Posterior vena cava (tissue), 2 donors: ENCODE results near the gene GPSM3. TPM values are rescaled to one million over a fixed set of nuclear protein-coding genes. Genes with fewer than 3 reads are reported as not detected.

Source experiments
- DNase-seq: peaks from one replicate; pipeline ENCODE4 v3.0.0-alpha.2; 2020; ENCODE audit warnings: low spot score
- intact Hi-C, 2 donors: fragments of 100-400 bp; cut with DNase I; formaldehyde crosslinking; loops; one replicate each; pipeline versions ENCODE4 v1.14.1 to v1.14.2; 2022 to 2023
- total RNA-seq, 2 donors: library from RNA; stranded (reverse); fragmentation: NEBNext Ultra II Directional; extraction: Animal tissue kit (Norgen Biotek cat#: 25700); gene quantifications; one replicate each; pipeline ENCODE4 v1.2.1, GENCODE V29; 2021
- donor health status: DM: yes; HTN: yes; CAD: no.
- donor health status: DM: yes; HTN: yes; CAD: no.

Gene GPSM3
- total RNA-seq, 2 donors from 2014 or later = 15.4 to 22.1 TPM

- no peak for DNase-seq
- intact Hi-C loops = no loop called here
Observed at GRCh38 chr6:32204268-32204715, 11.8 kb upstream of the GPSM3 start.

GRCh38 chr6:32203426-32204267, 11.2 kb upstream of the GPSM3 start:
- peak; percentile 65 for DNase-seq
- intact Hi-C loops = no loop called here

GRCh38 chr6:32202186-32202585, 9.7 kb upstream of the GPSM3 start:
- DNase-seq = peak; percentile 78
- intact Hi-C loops = no loop called here

DNA sequence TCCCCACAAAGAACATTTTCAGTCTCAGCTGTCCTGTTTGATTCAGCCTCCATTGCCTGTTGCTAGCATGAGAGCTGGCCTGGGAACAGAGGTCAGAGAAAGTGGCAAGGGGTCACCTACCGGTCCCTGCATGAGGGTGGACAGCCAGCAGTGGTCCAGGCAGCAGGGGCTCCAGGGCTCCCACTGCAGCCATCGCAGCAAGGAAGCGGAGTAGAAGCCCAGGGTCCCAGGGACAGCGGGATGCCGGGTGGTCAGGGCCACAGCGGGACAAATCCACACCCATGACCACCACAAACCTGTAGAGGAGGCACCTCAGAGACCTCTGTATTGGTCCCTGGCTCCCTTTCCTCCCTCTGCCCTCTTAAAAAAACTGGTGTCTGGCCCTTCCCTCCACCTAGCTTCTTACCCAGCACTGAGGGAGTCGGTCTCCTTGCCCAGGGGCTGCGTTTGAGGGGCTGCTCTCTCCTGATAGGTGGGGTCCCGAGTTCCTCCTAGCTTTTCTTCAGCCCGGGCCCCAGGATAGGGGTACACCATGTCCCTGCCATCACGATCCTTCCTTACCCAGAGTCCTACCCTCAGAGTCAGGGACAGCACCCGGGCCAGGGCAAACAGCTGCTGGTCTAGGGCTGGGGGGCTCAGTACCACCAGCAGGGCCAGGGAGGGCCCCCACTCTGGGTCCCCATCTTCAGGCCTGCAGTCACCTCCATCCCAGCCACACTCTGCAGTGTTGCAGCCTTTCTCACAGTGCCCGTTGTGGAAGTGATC, 8.4 kb upstream of the GPSM3 start:
- intact Hi-C loops = no loop called here
- peak; percentile 61 for DNase-seq

DNA sequence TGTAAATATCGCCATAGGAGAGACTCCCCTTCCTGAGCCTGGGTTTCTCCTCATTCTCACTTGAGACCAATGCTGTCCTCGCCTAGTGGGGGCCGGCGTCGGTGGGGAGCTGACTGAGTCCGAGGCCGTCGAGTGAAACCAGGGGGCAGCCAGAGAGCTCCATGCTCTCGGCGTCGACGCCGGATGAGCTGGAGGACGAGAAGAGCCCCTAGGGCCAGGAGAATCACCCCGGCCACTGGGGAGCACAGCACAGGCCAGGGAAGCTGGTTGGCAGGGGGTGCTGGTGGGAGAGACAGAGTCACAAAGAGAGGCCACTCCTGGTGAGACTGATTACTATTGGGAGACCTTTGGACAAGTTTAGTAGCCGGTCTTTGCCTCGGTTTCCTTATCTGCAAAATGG, 6.4 kb upstream of the GPSM3 start:
- DNase-seq = peak; percentile 68
- intact Hi-C loops = no loop called here

- peak; percentile 41 for DNase-seq
- intact Hi-C loops = no loop called here
Observed at GRCh38 chr6:32198345-32198696, 5.9 kb upstream of the GPSM3 start.

- DNase-seq = peak; percentile 86
- intact Hi-C loops = no loop called here
Observed at GRCh38 chr6:32196682-32197616, 4.5 kb upstream of the GPSM3 start.

DNA sequence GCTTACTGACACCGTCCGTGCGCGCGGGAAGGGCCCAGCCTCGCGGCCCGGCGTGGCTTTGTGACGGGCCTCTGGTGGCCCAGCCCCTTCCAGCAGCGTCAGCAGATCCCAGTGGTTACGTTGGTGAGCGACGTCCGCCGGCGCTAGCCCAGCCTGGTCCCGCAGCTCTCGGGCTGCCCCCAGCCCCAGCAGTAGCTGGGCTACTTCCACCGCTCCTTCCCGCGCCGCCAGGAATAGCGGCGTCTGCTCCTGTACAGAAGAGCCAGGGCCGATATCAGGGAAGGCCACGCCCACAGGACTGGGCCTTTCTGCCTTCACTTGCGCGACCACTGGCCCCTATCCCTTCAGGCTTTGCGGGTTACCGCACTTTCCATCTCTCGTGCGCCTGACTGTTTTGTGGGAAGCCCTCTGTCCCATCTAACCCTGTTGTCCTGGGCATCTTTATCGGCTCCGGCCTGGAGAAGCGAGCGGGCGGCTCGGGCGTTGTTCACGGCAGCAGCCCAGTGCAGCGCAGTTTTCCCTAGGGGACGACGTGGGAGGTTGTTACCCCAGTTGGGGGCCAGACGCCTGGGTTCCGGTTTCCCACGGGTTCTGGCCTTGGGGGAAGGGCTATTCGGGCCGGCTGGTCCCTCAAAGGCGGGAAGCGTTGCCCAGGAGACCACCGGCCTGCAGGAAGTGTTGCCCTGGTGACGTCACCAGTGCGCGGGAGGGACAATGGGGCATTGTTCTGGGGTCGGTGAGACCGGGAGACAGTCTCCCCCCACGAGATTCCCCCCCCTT, 3.6 kb upstream of the GPSM3 start:
- peak; percentile 97 for DNase-seq
- intact Hi-C loops = no loop called here

DNA sequence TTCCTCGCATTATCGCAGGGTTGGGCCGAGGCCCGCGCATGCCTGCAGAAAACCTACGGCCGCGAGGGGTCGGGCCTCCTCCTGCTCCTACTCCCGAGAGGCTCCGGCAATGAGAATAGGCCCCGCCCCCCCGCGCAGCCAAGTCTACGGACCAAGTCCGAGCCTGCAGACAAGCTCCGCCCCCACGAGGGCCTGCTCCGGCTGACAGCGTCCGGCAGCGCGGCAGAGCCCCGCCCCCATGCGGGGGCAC, 3.1 kb upstream of the GPSM3 start:
- peak; percentile 100 for DNase-seq
- intact Hi-C loops = no loop called here

- peak; percentile 76 for DNase-seq
- intact Hi-C loops = loop anchor here in 1 of 2 donors (5.0 kb wide), 1 partner anchor 78 kb away; no protein-coding TSS in a partner anchor
Observed at GRCh38 chr6:32194825-32195651, 2.6 kb upstream of the GPSM3 start.

GRCh38 chr6:32194388-32194787, 1.9 kb upstream of the GPSM3 start:
- intact Hi-C loops = loop anchor here in 1 of 2 donors (5.0 kb wide), 1 partner anchor 77 kb away; no protein-coding TSS in a partner anchor
- DNase-seq = peak; percentile 73

DNA sequence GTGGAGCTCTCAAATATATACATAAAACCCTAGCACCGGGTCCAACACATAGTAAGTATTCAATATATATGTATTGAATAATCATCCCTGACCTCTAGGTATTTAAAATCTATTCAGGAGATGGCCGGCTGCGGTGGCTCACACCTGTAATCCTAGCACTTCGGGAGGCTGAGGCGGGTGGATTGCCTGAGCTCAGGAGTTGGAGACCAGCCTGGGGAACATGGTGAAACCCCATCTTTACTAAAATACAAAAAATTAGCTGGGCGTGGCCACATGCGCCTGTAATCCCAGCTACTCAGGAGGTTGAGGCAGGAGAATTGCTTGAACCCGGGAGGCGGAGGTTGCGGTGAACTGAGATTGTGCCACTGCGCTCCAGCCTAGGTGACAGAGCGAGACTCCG, 653 bp upstream of the GPSM3 start:
- intact Hi-C loops = loop anchor here in 1 of 2 donors (5.0 kb wide), 1 partner anchor 76 kb away; no protein-coding TSS in a partner anchor

DNA sequence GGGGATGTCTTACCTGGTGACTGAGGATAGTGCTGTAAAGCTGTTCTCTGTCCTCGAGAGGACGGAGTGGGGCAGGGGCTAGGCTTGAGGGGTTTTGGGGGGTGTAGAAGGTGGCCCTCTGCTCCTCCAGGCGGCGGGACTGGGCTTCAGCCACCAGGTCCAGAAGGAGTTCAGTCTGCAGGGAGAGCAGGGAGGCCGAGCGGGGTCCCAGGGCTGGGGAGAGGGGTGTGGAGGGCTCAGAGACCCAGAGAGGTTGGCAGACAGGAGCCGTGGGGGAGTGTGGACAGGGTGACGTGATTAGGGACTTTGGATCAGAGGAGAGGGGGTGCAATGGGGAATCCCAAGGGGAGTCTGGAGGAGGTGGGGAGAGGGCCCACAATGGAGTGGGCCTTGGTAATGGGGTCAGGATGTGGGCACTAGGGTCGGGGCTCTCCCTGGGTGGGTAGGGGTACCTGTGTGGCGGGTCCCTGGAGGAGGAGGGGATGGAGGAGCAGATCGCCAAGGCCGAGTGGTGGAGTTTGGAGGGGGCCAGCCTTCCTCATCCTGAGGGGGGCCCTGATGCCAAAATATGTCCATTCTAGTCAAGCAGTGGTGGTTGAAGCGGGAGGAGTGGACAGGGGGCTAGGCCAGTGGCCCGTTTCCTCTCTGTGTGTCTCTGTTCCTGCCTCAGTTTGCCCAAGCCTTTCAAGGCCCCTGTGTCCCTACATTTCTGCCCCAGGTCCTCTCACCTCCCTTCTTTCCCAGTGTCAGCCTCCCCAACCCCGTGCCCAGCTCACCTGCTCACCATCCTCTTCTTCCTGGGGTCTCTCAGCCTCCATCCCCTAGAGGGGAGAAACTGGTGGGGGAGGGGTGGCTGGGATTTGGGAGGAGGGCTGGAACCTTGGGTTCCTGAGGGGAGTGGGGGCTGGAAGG, 491 bp downstream of the GPSM3 start:
- peak; percentile 82 for DNase-seq
- intact Hi-C loops = loop anchor here in 1 of 2 donors (5.0 kb wide), 1 partner anchor 75 kb away; no protein-coding TSS in a partner anchor

More for the DNA sequence above, 653 bp upstream of the GPSM3 start:
- DNase-seq = peak; percentile 20

DNA sequence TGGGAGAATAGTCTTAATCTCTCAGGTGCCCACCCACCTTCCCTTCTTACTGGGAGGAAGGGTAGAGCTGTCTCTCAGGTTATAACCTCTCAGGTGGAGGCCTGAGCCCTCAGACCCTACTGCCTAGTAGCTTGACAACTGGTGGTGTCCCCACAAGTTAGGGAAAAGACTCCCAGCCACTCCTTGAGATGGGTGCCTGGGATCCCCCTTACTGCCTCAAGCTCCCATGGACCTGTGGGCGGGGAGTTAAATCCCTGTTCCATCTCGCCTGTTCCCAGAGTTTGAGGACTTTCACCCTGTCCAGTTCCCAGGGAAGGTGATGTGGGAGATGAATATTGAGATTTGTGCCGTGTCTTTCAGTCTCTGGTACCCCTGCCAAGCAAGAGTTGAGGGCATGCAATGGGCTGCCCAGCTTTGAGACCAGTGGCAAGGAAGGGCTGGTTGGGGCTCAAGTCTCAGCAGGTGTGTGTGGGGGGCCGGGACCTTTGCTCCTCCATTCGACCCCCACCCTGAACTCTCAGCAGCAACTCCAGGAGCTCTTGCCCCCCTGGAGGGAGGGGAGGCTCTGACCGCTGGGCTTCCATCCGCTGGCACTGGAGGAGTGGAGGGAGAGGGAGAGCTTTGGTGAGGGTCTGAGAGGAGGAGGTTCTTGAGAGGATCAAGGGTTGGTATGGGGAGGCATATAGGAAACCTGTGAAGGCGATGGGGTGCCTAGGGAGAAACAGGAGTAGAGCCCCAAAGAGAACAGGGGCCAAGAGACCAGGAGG, 1.3 kb downstream of the GPSM3 start:
- intact Hi-C loops = loop anchor here in 1 of 2 donors (5.0 kb wide), 1 partner anchor 74 kb away; no protein-coding TSS in a partner anchor
- DNase-seq = peak; percentile 83

DNA sequence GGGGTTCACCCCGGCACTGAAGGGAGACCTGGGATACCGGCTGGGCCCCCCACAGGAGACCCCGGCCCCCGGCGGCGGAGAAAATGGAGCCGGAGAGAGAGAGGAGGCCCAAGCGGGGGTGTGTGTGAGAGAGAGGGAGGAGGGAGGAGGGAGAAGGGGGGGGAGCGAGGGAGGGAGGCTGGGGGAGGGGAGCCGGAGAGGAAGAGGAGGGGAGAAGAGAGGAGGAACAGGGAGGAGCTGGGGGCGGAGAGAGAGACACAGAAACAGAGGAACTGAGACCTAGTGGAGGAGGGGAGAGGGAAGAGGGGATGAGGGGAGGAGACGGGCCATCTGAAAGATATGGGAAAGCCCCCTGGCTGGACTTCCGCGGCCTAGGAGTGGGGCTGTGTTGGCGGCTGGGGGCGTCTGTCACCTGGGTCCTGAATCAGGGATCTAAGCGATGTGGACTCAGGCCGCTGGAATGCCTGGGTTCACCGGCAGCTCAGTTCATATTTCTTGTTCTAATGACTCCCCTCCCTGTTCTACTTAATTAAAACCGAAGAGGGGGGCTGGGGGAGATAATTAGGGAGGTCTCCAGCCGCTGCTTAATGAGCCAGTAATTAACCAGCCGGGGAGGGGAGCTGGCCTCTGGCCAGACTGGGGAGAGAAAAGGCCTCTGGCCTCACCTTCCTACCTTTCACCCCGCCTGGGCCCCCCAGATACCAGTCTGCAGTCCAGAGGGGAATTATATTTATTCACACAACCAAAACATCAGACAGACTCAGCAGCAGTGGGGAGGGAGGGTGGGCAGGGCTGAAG, 2.2 kb downstream of the GPSM3 start, which contains the start of gene PBX2:
TSS of gene PBX2 (minus strand) at position 149 of the 798 bp plus-strand sequence. CDS start 287 bp downstream, outside the sequence.
- DNase-seq = peak; percentile 97
- intact Hi-C loops = loop anchor here in 1 of 2 donors (5.0 kb wide), 1 partner anchor 73 kb away; no protein-coding TSS in a partner anchor
